Raji (cell line): ENCODE results near the gene EP400.

Source experiments
- POLR2A ChIP-seq: IDR thresholded peaks from 2 replicates; pipeline ENCODE4 v1.6.1; 2011; ENCODE audit warnings: low read depth, low read length, control low read depth; ENCODE audit not compliant: insufficient read depth

The EP400 gene

GRCh38 chr12:132020292-132020691 lies 70.5 kb downstream of the EP400 start:
- no peak for TF ChIP-seq POLR2A

GRCh38 chr12:132021031-132021871 lies 71.5 kb downstream of the EP400 start:
- no peak for TF ChIP-seq POLR2A

GRCh38 chr12:132021965-132022364 lies 72.2 kb downstream of the EP400 start:
- no peak for TF ChIP-seq POLR2A

- no peak for TF ChIP-seq POLR2A
These were observed 73.9 kb downstream of the EP400 start for GRCh38 chr12:132023658-132024057.

- no peak for TF ChIP-seq POLR2A
These were observed 75.0 kb downstream of the EP400 start for GRCh38 chr12:132024758-132025157.

- TF ChIP-seq POLR2A = no peak
These were observed 75.8 kb downstream of the EP400 start for GRCh38 chr12:132025526-132025925.

GRCh38 chr12:132026061-132026795 lies 76.5 kb downstream of the EP400 start:
- TF ChIP-seq POLR2A = no peak

GRCh38 chr12:132026796-132027500 lies 77.2 kb downstream of the EP400 start:
- TF ChIP-seq POLR2A = no peak

GRCh38 chr12:132027636-132028035 lies 77.9 kb downstream of the EP400 start:
- no peak for TF ChIP-seq POLR2A

GRCh38 chr12:132028111-132028510 lies 78.4 kb downstream of the EP400 start:
- no peak for TF ChIP-seq POLR2A

- TF ChIP-seq POLR2A = no peak
These were observed 80.0 kb downstream of the EP400 start for GRCh38 chr12:132029503-132030300.

GRCh38 chr12:132030367-132031038 lies 80.8 kb downstream of the EP400 start:
- no peak for TF ChIP-seq POLR2A

- TF ChIP-seq POLR2A = no peak
These were observed 83.9 kb downstream of the EP400 start for GRCh38 chr12:132033627-132034026.

GRCh38 chr12:132036063-132036683 lies 86.4 kb downstream of the EP400 start:
- TF ChIP-seq POLR2A = no peak
